Left lobe of liver (tissue), 2 donors: Measurements from ENCODE around the gene APOB. TPM values are rescaled to one million over a fixed set of nuclear protein-coding genes. Genes with fewer than 3 reads are reported as not detected.

Experiments used
- ATAC-seq: fragments of 200-7000 bp; cut with Tn5 transposase; one replicate; pipeline ENCODE4 v1.9.1; 2020; ENCODE audit warnings: mild to moderate bottlenecking, moderate library complexity
- DNase-seq: peaks from one replicate; pipeline ENCODE4 v3.0.0-alpha.2; 2020; ENCODE audit warnings: low spot score
- total RNA-seq: library from RNA; stranded (reverse); gene quantifications from one replicate; pipeline ENCODE4 v1.2.1, GENCODE V29; 2021
- donor health status: DM: no; HTN: no; CAD: no; lungs with moderate emphysema.
- donor health status: DM: no; HTN: yes; CAD: no.

APOB gene
- total RNA-seq, 1 donor from 2014 or later, result 2,405 TPM

- no peak for ATAC-seq
- no peak for DNase-seq
These were observed 36.5 kb downstream of the APOB start for GRCh38 chr2:21007129-21008013.

- peak; percentile 1 for ATAC-seq
These were observed 37.3 kb downstream of the APOB start for GRCh38 chr2:21006423-21007128.

GRCh38 chr2:21005700-21006422 is 38.0 kb downstream of the APOB start:
- DNase-seq, result no peak

More at GRCh38 chr2:21006423-21007128, 37.3 kb downstream of the APOB start:
- no peak for DNase-seq

GRCh38 chr2:21005111-21005699 is 38.7 kb downstream of the APOB start:
- DNase-seq, result no peak
- ATAC-seq, result peak; percentile 7

More at GRCh38 chr2:21005700-21006422, 38.0 kb downstream of the APOB start:
- peak; percentile 4 for ATAC-seq

GRCh38 chr2:21004181-21004572 is 39.7 kb downstream of the APOB start:
- no peak for ATAC-seq
- DNase-seq, result no peak

GRCh38 chr2:21003572-21004180 is 40.2 kb downstream of the APOB start:
- DNase-seq (no peak), ATAC-seq (no peak)

GRCh38 chr2:21002814-21003192 is 41.1 kb downstream of the APOB start:
- ATAC-seq, result no peak

GRCh38 chr2:21001988-21002813 is 41.7 kb downstream of the APOB start:
- DNase-seq (no peak), ATAC-seq (no peak)

More at GRCh38 chr2:21002814-21003192, 41.1 kb downstream of the APOB start:
- no peak for DNase-seq

- DNase-seq (no peak), ATAC-seq (no peak)
These were observed 42.5 kb downstream of the APOB start for GRCh38 chr2:21001225-21001946.

- no peak for DNase-seq
- ATAC-seq, result no peak
These were observed 43.8 kb downstream of the APOB start for GRCh38 chr2:20999906-21000645.

- ATAC-seq (peak; percentile 4), DNase-seq (no peak)
These were observed 44.6 kb downstream of the APOB start for GRCh38 chr2:20998972-20999905.

GRCh38 chr2:20997953-20998722 is 45.7 kb downstream of the APOB start:
- DNase-seq (no peak), ATAC-seq (peak; percentile 54)

- ATAC-seq, result no peak
- DNase-seq, result no peak
These were observed 49.7 kb downstream of the APOB start for GRCh38 chr2:20994130-20994529.

- no peak for ATAC-seq
These were observed 51.6 kb downstream of the APOB start for GRCh38 chr2:20992201-20992711.

GRCh38 chr2:20990442-20991430 is 53.1 kb downstream of the APOB start:
- no peak for DNase-seq
- ATAC-seq, result no peak

More at GRCh38 chr2:20992201-20992711, 51.6 kb downstream of the APOB start:
- DNase-seq, result no peak
